Rectal smooth muscle tissue (tissue), 1 donor: ENCODE data around the gene ABHD1.

Source experiments
- H3K27ac ChIP-seq: one replicate; pipeline ENCODE4 v1.7.0; 2013; ENCODE audit warnings: low read depth, low read length, inconsistent platforms
- H3K27me3 ChIP-seq: one replicate; pipeline ENCODE4 v1.7.0; 2013; ENCODE audit warnings: low read length; ENCODE audit not compliant: control insufficient read depth, insufficient read depth
- H3K36me3 ChIP-seq: one replicate; pipeline ENCODE4 v1.7.0; 2013; ENCODE audit warnings: low read length; ENCODE audit not compliant: control insufficient read depth, insufficient read depth
- H3K4me1 ChIP-seq: one replicate; pipeline ENCODE4 v1.7.0; 2013; ENCODE audit warnings: low read length; ENCODE audit not compliant: control insufficient read depth, insufficient read depth
- H3K4me3 ChIP-seq: one replicate; pipeline ENCODE4 v1.7.0; 2013; ENCODE audit warnings: low read length
- H3K9ac ChIP-seq: one replicate; pipeline ENCODE4 v1.7.0; 2013; ENCODE audit warnings: low read length

ABHD1 gene

GRCh38 chr2:27091746-27092695, 31.6 kb upstream of the ABHD1 start:
- no peak overlapping the region for H3K9ac ChIP-seq
- no peaks in the 10 kb centered on the region for H3K36me3 ChIP-seq
- no peak overlapping the region for H3K27ac ChIP-seq
- peaks cover 7% of the 10 kb centered on the region for H3K4me1 ChIP-seq
- H3K27me3 ChIP-seq, result no peaks in the 10 kb centered on the region
- H3K4me3 ChIP-seq, result no peak overlapping the region

GRCh38 chr2:27092696-27093429, 30.8 kb upstream of the ABHD1 start:
- Histone ChIP-seq H3K36me3 (no peaks in the 10 kb centered on the region), H3K4me1 (peaks cover 7% of the 10 kb centered on the region), H3K4me3 (no peak overlapping the region), H3K27me3 (no peaks in the 10 kb centered on the region), H3K27ac (no peak overlapping the region), H3K9ac (no peak overlapping the region)

- Histone ChIP-seq H3K27me3 (no peaks in the 10 kb centered on the region), H3K4me1 (peaks cover 7% of the 10 kb centered on the region), H3K27ac (no peak overlapping the region), H3K9ac (no peak overlapping the region), H3K36me3 (no peaks in the 10 kb centered on the region), H3K4me3 (no peak overlapping the region)
Observed at GRCh38 chr2:27093430-27094352, 29.9 kb upstream of the ABHD1 start.

- peaks cover 7% of the 10 kb centered on the region for H3K4me1 ChIP-seq
- H3K27ac ChIP-seq, result no peak overlapping the region
- no peaks in the 10 kb centered on the region for H3K36me3 ChIP-seq
- H3K4me3 ChIP-seq, result no peak overlapping the region
- no peaks in the 10 kb centered on the region for H3K27me3 ChIP-seq
- no peak overlapping the region for H3K9ac ChIP-seq
Observed at GRCh38 chr2:27094353-27094984, 29.1 kb upstream of the ABHD1 start.

GRCh38 chr2:27095427-27095744, 28.2 kb upstream of the ABHD1 start:
- Histone ChIP-seq H3K36me3 (no peaks in the 10 kb centered on the region), H3K27me3 (no peaks in the 10 kb centered on the region), H3K4me3 (no peak overlapping the region), H3K4me1 (peaks cover 7% of the 10 kb centered on the region), H3K27ac (no peak overlapping the region), H3K9ac (no peak overlapping the region)

- peaks cover 7% of the 10 kb centered on the region for H3K4me1 ChIP-seq
- H3K4me3 ChIP-seq, result peak overlapping the region; percentile 55
- no peaks in the 10 kb centered on the region for H3K27me3 ChIP-seq
- H3K36me3 ChIP-seq, result no peaks in the 10 kb centered on the region
- H3K9ac ChIP-seq, result no peak overlapping the region
- H3K27ac ChIP-seq, result no peak overlapping the region
Observed at GRCh38 chr2:27095745-27096651, 27.6 kb upstream of the ABHD1 start.

- Histone ChIP-seq H3K27me3 (no peaks in the 10 kb centered on the region), H3K9ac (no peak overlapping the region), H3K4me3 (no peak overlapping the region), H3K36me3 (no peaks in the 10 kb centered on the region), H3K27ac (no peak overlapping the region), H3K4me1 (peaks cover 7% of the 10 kb centered on the region)
Observed at GRCh38 chr2:27096748-27097297, 26.8 kb upstream of the ABHD1 start.

GRCh38 chr2:27097341-27097740, 26.3 kb upstream of the ABHD1 start:
- peaks cover 7% of the 10 kb centered on the region for H3K4me1 ChIP-seq
- H3K36me3 ChIP-seq, result no peaks in the 10 kb centered on the region
- H3K9ac ChIP-seq, result no peak overlapping the region
- no peak overlapping the region for H3K27ac ChIP-seq
- H3K27me3 ChIP-seq, result no peaks in the 10 kb centered on the region
- no peak overlapping the region for H3K4me3 ChIP-seq

GRCh38 chr2:27099334-27099955, 24.2 kb upstream of the ABHD1 start:
- H3K27me3 ChIP-seq, result no peaks in the 10 kb centered on the region
- no peak overlapping the region for H3K27ac ChIP-seq

GRCh38 chr2:27100036-27100435, 23.6 kb upstream of the ABHD1 start:
- no peaks in the 10 kb centered on the region for H3K36me3 ChIP-seq
- H3K9ac ChIP-seq, result no peak overlapping the region
- no peak overlapping the region for H3K4me3 ChIP-seq
- H3K4me1 ChIP-seq, result peaks cover 7% of the 10 kb centered on the region
- H3K27ac ChIP-seq, result no peak overlapping the region
- H3K27me3 ChIP-seq, result no peaks in the 10 kb centered on the region

More at GRCh38 chr2:27099334-27099955, 24.2 kb upstream of the ABHD1 start:
- Histone ChIP-seq H3K4me3 (no peak overlapping the region), H3K9ac (no peak overlapping the region), H3K4me1 (peaks cover 7% of the 10 kb centered on the region), H3K36me3 (no peaks in the 10 kb centered on the region)
